HG03060 (cell line): ENCODE data around the gene MARS1.
"Not testable (repeated sequence)": the region's sequence is repeated elsewhere in the genome, so short reads cannot be mapped to it uniquely, and the experiment has no call there.

Source experiments
- ATAC-seq: cut with Tn5 transposase; IDR thresholded peaks from one replicate; pipeline ENCODE4 v1.9.1; 2021; ENCODE audit warnings: low read depth, moderate number of reproducible peaks; ENCODE audit not compliant: unreplicated experiment

The MARS1 gene

DNA sequence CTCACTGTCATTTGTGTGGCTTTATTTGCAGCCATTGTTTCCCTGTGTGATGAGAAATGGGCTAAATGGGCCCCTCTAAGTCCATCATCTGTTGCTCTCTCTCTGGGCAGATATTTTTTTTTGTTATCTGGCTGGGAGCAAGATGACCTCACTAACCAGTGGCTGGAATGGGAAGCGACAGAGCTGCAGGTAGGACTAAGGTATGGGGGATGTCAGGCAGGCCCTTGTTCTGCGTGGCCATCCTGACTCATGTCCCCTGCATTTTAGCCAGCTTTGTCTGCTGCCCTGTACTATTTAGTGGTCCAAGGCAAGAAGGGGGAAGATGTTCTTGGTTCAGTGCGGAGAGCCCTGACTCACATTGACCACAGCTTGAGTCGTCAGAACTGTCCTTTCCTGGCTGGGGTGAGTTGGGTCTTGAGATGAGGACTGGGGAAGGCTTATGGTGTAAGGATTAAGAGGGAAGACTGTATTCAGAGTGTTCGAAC, 1.3 kb downstream of the MARS1 start:
- no peak for ATAC-seq

DNA sequence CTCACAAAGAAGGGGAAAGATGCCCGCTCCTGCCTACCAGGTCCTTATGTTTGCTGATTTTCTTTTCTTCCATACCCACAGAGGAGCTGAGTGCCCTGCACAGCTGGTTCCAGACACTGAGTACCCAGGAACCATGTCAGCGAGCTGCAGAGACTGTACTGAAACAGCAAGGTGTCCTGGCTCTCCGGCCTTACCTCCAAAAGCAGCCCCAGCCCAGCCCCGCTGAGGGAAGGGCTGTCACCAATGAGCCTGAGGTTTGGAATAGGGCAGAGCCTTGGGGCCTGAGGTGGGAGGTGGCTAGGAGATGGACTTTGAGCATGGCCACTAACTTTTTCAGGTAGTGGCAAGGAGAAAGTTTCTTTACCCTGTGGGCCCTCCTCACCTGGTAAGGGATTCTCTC, 2.3 kb downstream of the MARS1 start:
- ATAC-seq = no peak

DNA sequence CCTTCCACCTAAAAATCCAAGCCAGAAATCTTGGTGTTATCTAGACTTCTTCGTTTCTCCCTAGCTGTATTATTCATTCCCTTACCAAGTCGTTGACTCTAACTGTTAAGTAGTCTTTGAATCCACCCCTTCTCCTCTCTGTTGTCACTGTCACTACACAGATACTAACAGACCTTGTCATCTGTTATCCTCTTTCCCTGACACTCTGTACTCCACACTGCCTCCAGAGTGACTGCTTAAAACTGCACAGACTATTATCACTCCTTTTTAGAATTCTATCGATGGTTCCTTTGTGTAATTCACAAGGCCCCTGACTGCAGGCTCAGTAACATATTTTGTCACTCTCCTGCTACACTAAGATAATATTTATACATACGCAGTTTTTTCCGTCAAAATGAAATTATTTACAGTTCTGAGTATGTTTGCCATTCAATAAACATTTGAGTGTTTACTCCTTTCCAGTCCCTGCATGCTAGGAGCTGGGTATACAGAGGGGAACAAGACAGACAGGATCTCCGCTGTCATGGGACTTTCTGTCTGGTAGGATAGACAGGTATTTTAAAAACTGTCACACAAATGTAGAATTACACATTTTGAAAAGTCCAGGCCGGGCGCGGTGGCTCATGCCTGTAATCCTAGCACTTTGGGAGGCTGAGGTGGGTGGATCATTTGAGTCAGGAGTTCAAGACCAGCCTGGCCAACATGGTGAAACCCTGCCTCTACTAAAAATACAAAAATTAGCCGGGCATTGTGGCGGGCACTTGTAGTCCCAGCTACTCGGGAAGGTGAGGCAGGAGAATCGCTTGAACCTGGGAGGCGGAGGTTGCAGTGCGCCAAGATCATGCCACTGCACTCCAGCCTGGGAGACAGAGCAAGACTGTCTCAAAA, 3.8 kb downstream of the MARS1 start:
- ATAC-seq = no peak

DNA sequence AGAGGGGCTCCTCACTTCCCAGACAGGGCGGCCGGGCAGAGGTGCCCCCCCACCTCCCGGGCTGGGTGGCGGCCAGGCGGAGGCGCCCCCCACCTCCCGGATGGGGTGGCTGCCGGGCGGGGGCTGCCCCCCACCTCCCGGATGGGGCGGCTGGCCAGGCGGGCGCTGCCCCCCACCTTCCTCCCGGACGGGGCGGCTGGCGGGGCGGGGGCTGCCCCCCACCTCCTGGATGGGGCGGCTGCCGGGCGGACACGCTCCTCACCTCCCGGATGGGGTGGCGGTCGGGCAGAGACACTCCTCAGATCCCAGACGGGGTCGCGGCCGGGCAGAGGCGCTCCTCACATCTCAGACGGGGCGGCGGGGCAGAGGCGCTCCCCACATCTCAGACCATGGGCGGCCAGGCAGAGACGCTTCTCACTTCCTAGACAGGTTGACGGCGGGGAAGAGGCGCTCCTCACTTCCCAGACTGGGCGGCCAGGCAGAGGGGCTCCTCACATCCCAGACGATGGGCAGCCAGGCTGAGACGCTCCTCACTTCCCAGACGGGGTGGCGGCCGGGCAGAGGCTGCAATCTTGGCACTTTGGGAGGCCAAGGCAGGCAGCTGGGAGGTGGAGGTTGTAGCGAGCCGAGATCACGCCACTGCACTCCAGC, 7.3 kb downstream of the MARS1 start:
- not testable (repeated sequence) for ATAC-seq

DNA sequence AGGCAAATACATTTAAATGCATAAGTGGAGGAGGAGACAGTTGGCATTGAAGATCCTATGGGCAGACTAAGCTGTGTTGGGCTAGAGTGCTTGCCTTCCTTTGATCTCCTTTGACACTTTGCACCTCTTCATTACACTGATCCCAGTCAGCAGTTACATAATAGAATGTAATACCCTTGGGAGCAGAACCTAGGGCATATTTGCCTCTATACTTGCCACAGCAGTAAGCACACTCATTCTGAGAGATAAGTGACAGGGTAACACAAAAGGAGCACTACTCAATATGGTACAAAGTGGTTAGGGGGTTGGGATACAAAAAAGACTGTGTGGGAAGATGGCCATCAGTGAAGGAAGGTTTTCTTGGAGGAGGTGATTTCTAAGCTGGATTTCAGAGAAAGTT, 9.0 kb downstream of the MARS1 start:
- ATAC-seq = no peak

DNA sequence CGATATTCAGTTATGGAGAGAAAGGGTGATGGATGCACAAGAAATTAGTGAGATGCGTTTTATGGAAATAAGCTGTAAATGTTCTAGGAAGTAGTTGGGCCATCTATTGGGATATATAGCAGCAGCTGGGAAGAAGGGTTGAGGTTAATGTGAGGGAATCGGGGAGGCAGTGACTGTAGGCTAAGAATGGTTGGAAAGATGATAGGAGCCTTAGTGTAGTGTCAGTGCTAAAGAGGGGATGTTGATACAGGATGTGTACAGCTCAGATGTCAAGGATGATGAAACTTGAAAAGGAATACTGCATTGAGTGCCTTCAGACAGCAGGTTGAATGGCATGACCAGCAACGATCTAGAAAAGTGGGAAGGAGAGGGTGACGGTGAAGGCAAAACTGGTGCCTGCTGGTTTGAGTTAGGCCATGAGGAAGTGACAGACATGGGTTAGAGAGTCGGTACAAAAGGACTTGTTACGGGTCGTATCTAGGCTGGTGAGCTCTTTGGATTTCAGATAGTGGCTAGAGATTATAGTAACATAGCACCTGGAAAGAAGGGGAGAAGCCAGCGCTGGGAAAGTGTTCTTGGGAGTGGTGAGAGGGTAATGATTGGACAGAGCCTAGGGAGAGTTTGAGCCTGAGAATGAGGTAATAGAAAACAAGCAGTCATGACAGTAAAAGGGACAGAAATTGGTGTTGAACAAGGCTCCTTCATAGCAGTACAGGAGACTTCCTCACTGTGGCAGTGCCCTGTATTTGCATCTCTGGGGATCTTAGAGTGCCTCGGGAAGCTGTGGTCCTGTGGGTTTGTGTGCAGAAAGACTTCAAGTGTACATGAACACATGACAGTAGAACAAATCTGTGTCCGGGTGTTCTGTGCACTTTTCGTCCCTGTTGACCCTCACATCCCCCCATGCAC, 9.6 kb downstream of the MARS1 start:
- ATAC-seq = no peak

DNA sequence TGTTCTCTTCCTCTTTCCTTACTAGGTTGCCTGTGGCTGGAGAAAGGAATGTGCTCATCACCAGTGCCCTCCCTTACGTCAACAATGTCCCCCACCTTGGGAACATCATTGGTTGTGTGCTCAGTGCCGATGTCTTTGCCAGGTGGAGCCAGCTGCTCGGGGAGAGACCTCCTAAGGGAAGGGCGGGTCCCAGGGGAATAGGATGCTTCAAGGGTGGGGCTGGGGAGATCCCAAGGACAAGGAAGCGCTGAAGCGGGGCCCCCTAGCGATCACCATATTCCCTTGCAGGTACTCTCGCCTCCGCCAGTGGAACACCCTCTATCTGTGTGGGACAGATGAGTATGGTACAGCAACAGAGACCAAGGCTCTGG, 10.2 kb downstream of the MARS1 start:
- ATAC-seq = no peak

DNA sequence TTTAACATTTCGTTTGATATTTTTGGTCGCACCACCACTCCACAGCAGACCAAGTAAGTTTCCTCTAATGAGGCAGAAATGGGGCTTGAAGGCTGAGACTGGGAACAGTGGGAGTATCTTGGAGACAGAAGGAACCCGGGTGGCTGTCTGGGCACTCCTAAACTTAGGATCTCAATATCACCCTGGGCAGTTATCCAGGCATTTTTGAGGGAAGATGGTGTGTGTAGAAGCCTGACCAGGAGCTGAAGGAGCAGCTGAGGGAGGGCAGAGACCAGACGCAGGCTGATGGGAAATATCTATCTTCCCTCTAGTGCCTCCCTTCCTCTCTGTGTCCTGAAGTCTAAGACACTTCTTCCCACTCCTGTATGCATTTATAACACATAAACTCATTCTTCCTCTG, 10.7 kb downstream of the MARS1 start:
- ATAC-seq = no peak

DNA sequence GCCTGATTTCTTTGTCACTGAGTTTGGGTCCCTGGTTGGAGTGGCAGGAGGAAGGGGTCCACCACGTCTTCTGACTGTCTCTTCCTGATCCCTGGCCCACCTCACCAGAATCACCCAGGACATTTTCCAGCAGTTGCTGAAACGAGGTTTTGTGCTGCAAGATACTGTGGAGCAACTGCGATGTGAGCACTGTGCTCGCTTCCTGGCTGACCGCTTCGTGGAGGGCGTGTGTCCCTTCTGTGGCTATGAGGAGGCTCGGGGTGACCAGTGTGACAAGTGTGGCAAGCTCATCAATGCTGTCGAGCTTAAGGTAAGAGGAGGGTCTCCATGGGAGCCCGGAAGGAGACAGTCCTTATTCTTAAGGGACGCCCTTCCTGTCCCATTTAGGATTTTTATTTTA, 12.3 kb downstream of the MARS1 start:
- ATAC-seq = no peak

DNA sequence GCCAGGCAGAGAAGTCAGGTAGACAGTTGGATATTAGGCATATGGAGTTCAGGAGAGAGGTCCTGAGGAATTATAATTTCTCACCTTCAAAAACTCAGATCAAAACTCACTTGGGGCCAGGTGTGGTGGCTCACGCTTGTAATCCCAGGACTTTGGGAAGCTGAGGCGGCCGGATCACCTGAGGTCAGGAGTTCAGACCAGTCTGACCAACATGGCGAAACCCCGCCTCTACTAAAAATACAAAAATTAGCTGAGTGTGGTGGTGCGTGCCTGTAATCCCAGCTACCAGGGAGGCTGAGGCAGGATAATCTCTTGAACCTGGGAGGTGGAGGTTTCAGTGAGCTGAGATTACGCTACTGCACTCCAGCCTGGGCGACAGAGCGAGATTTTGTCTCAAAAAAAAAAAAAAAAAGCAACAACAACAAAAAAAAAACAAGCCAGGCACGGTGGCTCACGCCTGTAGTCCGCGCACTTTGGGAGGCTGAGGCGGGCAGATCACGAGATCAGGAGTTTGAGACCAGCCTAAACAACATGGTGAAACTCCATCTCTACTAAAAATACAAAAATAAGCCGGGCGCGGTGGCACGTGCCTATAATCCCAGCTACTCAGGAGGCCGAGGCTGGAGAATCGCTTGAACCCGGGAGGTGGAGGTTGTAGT, 14.6 kb downstream of the MARS1 start:
- not testable (repeated sequence) for ATAC-seq

DNA sequence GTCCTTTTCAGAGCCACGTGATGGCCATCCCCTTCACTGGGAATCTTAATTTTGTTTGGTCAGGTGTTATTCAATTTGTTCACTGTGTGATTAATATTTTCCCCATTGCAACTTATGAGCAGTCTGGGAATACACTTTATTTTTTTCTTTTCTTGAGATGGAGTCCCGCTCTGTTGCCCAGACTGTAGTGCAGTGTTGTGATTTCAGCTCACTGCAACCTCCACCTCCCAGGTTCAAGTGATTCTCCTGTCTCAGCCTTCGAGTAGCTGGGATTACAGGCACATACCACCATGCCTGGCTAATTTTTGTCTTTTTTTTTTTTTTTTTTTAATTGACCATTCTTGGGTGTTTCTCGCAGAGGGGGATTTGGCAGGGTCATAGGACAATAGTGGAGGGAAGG, 18.7 kb downstream of the MARS1 start:
- not testable (repeated sequence) for ATAC-seq

DNA sequence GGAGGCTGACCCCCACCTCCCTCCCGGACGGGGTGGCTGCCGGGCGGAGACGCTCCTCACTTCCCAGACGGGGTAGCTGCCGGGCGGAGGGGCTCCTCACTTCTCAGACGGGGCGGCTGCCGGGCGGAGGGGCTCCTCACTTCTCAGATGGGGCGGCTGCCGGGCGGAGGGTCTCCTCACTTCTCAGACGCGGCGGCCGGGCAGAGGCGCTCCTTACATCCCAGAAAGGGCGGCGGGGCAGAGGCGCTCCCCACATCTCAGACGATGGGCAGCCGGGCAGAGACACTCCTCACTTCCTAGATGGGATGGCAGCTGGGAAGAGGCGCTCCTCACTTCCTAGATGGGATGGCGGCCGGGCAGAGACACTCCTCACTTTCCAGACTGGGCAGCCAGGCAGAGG, 19.9 kb downstream of the MARS1 start:
- not testable (repeated sequence) for ATAC-seq

DNA sequence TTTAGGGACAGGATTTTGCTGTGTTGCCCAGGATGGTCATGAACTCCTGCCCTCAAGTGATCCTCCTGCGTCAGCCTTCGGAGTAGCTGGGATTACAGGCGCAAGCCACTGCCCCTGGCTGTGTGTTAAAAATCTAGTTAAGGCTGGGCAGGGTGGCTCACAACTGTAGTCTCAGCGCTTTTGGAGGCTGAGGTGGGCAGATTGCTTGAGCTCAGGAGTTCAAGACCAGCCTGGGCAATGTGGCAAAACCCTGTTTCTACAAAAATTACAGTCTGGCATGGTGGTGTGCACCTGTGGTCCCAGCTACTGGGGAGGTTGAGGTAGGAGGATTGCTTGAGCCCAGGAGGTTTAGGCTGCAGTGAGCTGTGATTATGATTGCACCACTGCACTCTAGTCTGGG, 23.3 kb downstream of the MARS1 start:
- no peak for ATAC-seq

DNA sequence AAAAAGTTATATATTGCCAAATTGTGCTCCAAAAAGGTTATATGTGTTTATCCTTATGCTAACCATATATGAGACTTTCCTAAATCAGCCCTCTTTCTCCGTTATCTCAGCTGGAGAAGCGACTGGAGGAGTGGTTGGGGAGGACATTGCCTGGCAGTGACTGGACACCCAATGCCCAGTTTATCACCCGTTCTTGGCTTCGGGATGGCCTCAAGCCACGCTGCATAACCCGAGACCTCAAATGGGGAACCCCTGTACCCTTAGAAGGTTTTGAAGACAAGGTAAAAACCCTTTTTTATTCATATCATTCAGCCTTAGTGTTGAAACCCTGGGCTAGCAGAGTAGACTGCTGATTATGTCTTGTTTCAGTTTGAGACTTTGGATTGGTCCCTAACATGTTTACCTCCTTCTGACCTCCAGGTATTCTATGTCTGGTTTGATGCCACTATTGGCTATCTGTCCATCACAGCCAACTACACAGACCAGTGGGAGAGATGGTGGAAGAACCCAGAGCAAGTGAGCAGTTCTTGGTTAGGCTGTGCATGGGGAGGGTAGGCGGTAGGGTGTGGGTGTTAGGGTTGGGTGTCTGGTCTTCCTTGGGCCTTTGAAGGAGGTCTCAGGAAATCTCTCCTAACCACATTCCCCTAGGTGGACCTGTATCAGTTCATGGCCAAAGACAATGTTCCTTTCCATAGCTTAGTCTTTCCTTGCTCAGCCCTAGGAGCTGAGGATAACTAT, 23.9 kb downstream of the MARS1 start:
- ATAC-seq = no peak

DNA sequence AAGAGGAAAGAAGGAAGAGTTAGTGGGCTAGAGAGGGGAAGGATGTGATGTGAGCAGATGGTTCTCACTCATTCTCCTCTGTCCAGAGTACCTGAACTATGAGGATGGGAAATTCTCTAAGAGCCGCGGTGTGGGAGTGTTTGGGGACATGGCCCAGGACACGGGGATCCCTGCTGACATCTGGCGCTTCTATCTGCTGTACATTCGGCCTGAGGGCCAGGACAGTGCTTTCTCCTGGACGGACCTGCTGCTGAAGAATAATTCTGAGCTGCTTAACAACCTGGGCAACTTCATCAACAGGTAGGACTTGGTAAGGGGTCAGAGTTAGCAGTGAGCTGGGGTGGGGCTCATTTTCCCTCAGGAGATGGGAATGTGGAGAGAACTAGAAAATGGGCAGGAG, 24.8 kb downstream of the MARS1 start:
- no peak for ATAC-seq

DNA sequence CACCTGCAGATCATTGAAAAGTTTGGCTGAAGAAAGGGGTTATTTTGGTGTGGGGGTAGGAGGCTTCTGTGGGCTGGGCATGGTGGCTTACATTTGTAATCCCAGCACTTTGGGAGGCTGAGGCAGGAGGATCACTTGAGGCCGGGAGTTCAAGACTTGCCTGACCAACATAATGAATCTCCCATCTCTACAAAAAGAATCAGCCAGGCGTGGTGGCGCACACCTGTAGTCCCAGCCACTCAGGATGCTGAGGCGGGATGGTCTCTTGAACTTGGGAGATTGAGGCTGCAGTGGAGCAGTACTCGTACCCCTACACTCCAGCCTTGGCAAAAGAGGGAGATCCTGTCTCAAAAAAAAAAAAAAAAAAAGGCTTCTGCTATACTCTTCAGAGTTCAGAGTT, 25.4 kb downstream of the MARS1 start:
- no peak for ATAC-seq

DNA sequence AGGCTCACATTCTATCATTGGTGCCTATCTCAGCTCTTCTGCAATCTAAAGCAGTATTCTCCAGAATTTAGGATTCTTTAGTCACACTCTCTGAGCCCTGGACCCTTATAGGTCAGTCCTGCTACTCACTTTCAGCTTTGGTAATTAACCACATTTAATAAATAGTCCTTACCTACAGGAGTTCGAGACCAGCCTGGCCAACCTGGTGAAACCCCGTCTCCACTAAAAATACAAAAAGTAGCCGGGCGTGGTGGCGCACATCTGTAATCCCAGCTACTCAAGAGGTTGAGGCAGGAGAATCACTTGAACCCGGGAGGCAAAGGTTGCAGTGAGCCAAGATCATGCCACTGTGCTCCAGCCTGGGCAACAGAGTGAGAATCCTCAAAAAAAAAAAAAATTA, 25.8 kb downstream of the MARS1 start:
- ATAC-seq = not testable (repeated sequence)

DNA sequence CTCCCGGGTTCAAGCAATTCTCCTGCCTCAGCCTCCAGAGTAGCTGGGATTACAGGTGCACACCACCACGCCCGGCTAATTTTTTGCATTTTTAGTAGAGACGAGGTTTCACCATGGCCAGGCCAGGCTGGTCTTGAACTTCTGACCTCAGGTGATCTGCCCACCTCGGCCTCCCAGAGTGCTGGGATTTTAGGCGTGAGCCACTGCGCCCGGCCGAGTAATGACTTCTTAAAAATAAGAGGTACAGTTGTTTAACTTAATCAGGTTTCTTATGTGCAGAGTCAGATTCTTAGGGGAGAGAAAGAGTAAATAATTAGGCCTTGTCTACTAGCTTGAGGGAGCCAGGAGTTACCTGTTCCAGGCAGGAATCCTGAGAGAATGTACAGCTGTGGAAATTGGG, 26.4 kb downstream of the MARS1 start:
- ATAC-seq = not testable (repeated sequence)

DNA sequence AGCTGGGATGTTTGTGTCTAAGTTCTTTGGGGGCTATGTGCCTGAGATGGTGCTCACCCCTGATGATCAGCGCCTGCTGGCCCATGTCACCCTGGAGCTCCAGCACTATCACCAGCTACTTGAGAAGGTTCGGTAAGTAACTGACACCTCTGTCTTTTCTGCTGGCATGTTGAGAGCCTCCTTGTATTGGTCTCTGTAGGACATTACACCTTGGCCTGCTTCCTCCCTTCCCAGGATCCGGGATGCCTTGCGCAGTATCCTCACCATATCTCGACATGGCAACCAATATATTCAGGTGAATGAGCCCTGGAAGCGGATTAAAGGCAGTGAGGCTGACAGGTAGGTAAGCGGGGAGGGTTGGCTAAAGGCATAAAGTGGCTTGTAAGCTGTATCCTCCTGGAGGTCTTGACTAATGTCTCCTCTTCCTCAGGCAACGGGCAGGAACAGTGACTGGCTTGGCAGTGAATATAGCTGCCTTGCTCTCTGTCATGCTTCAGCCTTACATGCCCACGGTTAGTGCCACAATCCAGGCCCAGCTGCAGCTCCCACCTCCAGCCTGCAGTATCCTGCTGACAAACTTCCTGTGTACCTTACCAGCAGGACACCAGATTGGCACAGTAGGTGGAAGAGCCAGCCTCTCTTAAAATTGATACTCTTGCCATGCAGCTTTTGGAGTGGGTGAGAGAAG, 27.0 kb downstream of the MARS1 start:
- ATAC-seq = no peak
